CD14-positive monocyte (primary cell): Measurements from ENCODE around the gene TMEM273. TPM values are rescaled to one million over a fixed set of nuclear protein-coding genes. Genes with fewer than 3 reads are reported as not detected.
A peak's percentile ranks its signal among the peaks of the same experiment; 100 is the strongest.

ENCODE experiments used
- DNase-seq, 3 donors: peaks; one replicate each; pipeline ENCODE4 v3.0.0-alpha.2; 2011 to 2022
- H2AFZ ChIP-seq: 2 replicates; pipeline ENCODE4 v1.6.0; 2012; ENCODE audit warnings: mild to moderate bottlenecking, low read depth, low read length, inconsistent platforms; ENCODE audit not compliant: insufficient read depth, poor library complexity, severe bottlenecking
- H3K27ac ChIP-seq, 2 donors: 1 replicate in 1 of 2; 2 replicates in 1 of 2; pipeline ENCODE4 v1.5.1; 2012 to 2013; ENCODE audit warnings: low read length in 2 of 2, control low read depth in 1 of 2, inconsistent platforms in 1 of 2, low read depth in 1 of 2, mild to moderate bottlenecking in 1 of 2
- H3K27me3 ChIP-seq, 2 donors: one replicate each; pipeline versions ENCODE4 v1.6.0 to v1.6.1; 2011 to 2013; ENCODE audit warnings: low read length in 2 of 2; ENCODE audit not compliant: control insufficient read depth in 2 of 2, insufficient read depth in 2 of 2
- H3K36me3 ChIP-seq, 2 donors: replicated peaks in 1 of 2; 1 replicate in 1 of 2; 2 replicates in 1 of 2; pipeline versions ENCODE4 v1.5.1 to v1.6.1; 2012 to 2013; ENCODE audit warnings: low read length in 2 of 2, control low read depth in 1 of 2, inconsistent platforms in 1 of 2, mild to moderate bottlenecking in 1 of 2; ENCODE audit not compliant: insufficient read depth in 2 of 2, control insufficient read depth in 1 of 2
- H3K4me1 ChIP-seq, 2 donors: 1 replicate in 1 of 2; 2 replicates in 1 of 2; pipeline versions ENCODE4 v1.5.1 to v1.6.1; 2012 to 2013; ENCODE audit warnings: low read length in 2 of 2, control low read depth in 1 of 2, inconsistent platforms in 1 of 2, mild to moderate bottlenecking in 1 of 2, moderate library complexity in 1 of 2; ENCODE audit not compliant: insufficient read depth in 2 of 2, control insufficient read depth in 1 of 2
- H3K4me2 ChIP-seq: replicated peaks from 2 replicates; pipeline ENCODE3; 2012; ENCODE audit warnings: low read length, moderate library complexity, mild to moderate bottlenecking; ENCODE audit not compliant: poor library complexity, severe bottlenecking; ENCODE audit errors: extremely low read depth
- H3K4me3 ChIP-seq, 3 experiments: fragments of 200-600 bp in 1 of 3; sonication (generic) in 1 of 3; replicated peaks in 1 of 3; 1 replicate in 2 of 3; 2 replicates in 1 of 3; pipeline ENCODE4 v1.5.1; 2011 to 2013; ENCODE audit warnings: low read length in 3 of 3, mild to moderate bottlenecking in 3 of 3, control low read depth in 2 of 3, low read depth in 2 of 3, inconsistent platforms in 1 of 3, moderate library complexity in 1 of 3
- H3K79me2 ChIP-seq: 2 replicates; pipeline ENCODE4 v1.6.0; 2012; ENCODE audit warnings: mild to moderate bottlenecking, control low read depth, inconsistent platforms, low read length, moderate library complexity; ENCODE audit not compliant: insufficient read depth
- H3K9ac ChIP-seq: 2 replicates; pipeline ENCODE4 v1.6.0; 2017; ENCODE audit warnings: low read length, mild to moderate bottlenecking; ENCODE audit not compliant: insufficient read depth, poor library complexity, severe bottlenecking
- H3K9me3 ChIP-seq, 2 donors: replicated peaks in 1 of 2; 1 replicate in 1 of 2; 2 replicates in 1 of 2; pipeline versions ENCODE4 v1.5.1 to v1.6.1; 2012 to 2013; ENCODE audit warnings: low read length in 2 of 2, control low read depth in 1 of 2; ENCODE audit not compliant: control insufficient read depth in 1 of 2, insufficient read depth in 1 of 2
- H4K20me1 ChIP-seq: 2 replicates; pipeline ENCODE4 v1.6.0; 2012; ENCODE audit warnings: mild to moderate bottlenecking, low read length, control low read depth, moderate library complexity; ENCODE audit not compliant: insufficient read depth
- H3K27ac Mint-ChIP-seq, 7 donors: one replicate each; pipeline ENCODE4 v1.8.0; 2020; ENCODE audit warnings: mild to moderate bottlenecking in 7 of 7, mixed read lengths in 7 of 7, moderate library complexity in 6 of 7, inconsistent platforms in 2 of 7
- H3K27me3 Mint-ChIP-seq, 3 donors: one replicate each; pipeline ENCODE4 v1.8.0; 2021 to 2022; ENCODE audit warnings: low read depth in 3 of 3, mild to moderate bottlenecking in 3 of 3, mixed read lengths in 3 of 3, moderate library complexity in 3 of 3, inconsistent platforms in 1 of 3
- H3K36me3 Mint-ChIP-seq, 2 donors: one replicate each; pipeline ENCODE4 v1.8.0; 2020; ENCODE audit warnings: mixed read lengths in 2 of 2, inconsistent platforms in 1 of 2, mild to moderate bottlenecking in 1 of 2
- H3K4me1 Mint-ChIP-seq: one replicate; pipeline ENCODE4 v1.8.0; 2020; ENCODE audit warnings: mild to moderate bottlenecking, mixed read lengths
- H3K4me3 Mint-ChIP-seq, 2 donors: one replicate each; pipeline ENCODE4 v1.8.0; 2020; ENCODE audit warnings: mild to moderate bottlenecking in 2 of 2, mixed read lengths in 2 of 2, moderate library complexity in 1 of 2
- H3K9me3 Mint-ChIP-seq, 7 donors: one replicate each; pipeline ENCODE4 v1.8.0; 2020 to 2022; ENCODE audit warnings: mixed read lengths in 7 of 7, mild to moderate bottlenecking in 6 of 7, moderate library complexity in 6 of 7, inconsistent platforms in 2 of 7
- CTCF ChIP-seq: fragments of 200-600 bp; IDR thresholded peaks from one replicate; pipeline ENCODE4 v1.8.0; 2022; ENCODE audit warnings: antibody characterized with exemption, mild to moderate bottlenecking
- WGBS: methylation state at CpG from one replicate; pipeline ENCODE4 v1.1.5; 2013; ENCODE audit warnings: missing lambda C conversion rate; ENCODE audit not compliant: insufficient coverage; 5-methylcytosine and 5-hydroxymethylcytosine counted together
- intact Hi-C, 2 donors: fragments of 100-400 bp; cut with micrococcal nuclease; formaldehyde crosslinking; loops; one replicate each; pipeline versions ENCODE4 v1.15.0 to v1.15.1; 2023
- polyA plus RNA-seq, 3 donors: library from polyadenylated mRNA; depleted of rRNA in 1 of 3; unstranded in 2 of 3; stranded (reverse) in 1 of 3; fragments of 300-500 nt in 2 of 3; fragments of >200 nt in 1 of 3; fragmentation: Illumina TruSeq in 2 of 3; gene quantifications; 1 replicate in 2 of 3; 2 replicates in 1 of 3; pipeline ENCODE4 v1.2.3, GENCODE V29; 2012 to 2021

Gene TMEM273
- polyA plus RNA-seq, 3 donors: 6.7 to 7.9 (median 6.9) TPM

- H3K4me1 ChIP-seq: no peaks in the 10 kb centered on the region
- intact Hi-C loops: no loop called here
- no peak for TF ChIP-seq CTCF
These were observed 37.2 kb upstream of the TMEM273 start for GRCh38 chr10:49225218-49225876.

GRCh38 chr10:49223205-49223604 lies 35.0 kb upstream of the TMEM273 start:
- no peaks in the 10 kb centered on the region for H3K9me3 ChIP-seq
- H3K27ac Mint-ChIP-seq: no peak overlapping the region
- H3K4me3 ChIP-seq: no peak overlapping the region
- no peak for DNase-seq
- no peak for TF ChIP-seq CTCF
- no peaks in the 10 kb centered on the region for H3K4me1 ChIP-seq
- no peak overlapping the region for H3K9ac ChIP-seq
- no peaks in the 10 kb centered on the region for H4K20me1 ChIP-seq
- no peaks in the 10 kb centered on the region for H3K36me3 Mint-ChIP-seq
- H3K36me3 ChIP-seq: no peaks in the 10 kb centered on the region
- H3K27me3 Mint-ChIP-seq: peaks cover 4 to 9% (median 7%) of the 10 kb centered on the region in 3 donors
- H3K4me1 Mint-ChIP-seq: no peaks in the 10 kb centered on the region
- H3K27me3 ChIP-seq: no peaks in the 10 kb centered on the region
- no peak overlapping the region for H2AFZ ChIP-seq
- no peaks in the 10 kb centered on the region for H3K79me2 ChIP-seq
- no peak overlapping the region for H3K4me3 Mint-ChIP-seq
- H3K27ac ChIP-seq: no peak overlapping the region
- peaks cover 0 to 7% (median 4%) of the 10 kb centered on the region in 7 donors for H3K9me3 Mint-ChIP-seq
- intact Hi-C loops: no loop called here
- no peak overlapping the region for H3K4me2 ChIP-seq

More at GRCh38 chr10:49225218-49225876, 37.2 kb upstream of the TMEM273 start:
- Mint-ChIP-seq H3K4me1 (no peaks in the 10 kb centered on the region), H3K9me3 (peaks cover 0 to 7% (median 4%) of the 10 kb centered on the region in 7 donors), H3K4me3 (no peak overlapping the region), H3K27me3 (peaks cover 3 to 4% (median 4%) of the 10 kb centered on the region in 3 donors), H3K27ac (peak overlapping the region in 3 of 7 donors; percentile 28 to 57 (median 57)), H3K36me3 (no peaks in the 10 kb centered on the region)
- H3K9ac ChIP-seq: no peak overlapping the region
- H2AFZ ChIP-seq: no peak overlapping the region
- no peak for DNase-seq
- H3K4me3 ChIP-seq: no peak overlapping the region
- H3K4me2 ChIP-seq: no peak overlapping the region
- no peaks in the 10 kb centered on the region for H3K36me3 ChIP-seq
- WGBS: 96% methylated on average over 11 of the region's 12 CpGs
- H3K9me3 ChIP-seq: no peaks in the 10 kb centered on the region
- no peak overlapping the region for H3K27ac ChIP-seq
- H3K79me2 ChIP-seq: no peaks in the 10 kb centered on the region
- H4K20me1 ChIP-seq: no peaks in the 10 kb centered on the region
- H3K27me3 ChIP-seq: no peaks in the 10 kb centered on the region
